ENCODE data around the gene GNAZ.

DNA sequence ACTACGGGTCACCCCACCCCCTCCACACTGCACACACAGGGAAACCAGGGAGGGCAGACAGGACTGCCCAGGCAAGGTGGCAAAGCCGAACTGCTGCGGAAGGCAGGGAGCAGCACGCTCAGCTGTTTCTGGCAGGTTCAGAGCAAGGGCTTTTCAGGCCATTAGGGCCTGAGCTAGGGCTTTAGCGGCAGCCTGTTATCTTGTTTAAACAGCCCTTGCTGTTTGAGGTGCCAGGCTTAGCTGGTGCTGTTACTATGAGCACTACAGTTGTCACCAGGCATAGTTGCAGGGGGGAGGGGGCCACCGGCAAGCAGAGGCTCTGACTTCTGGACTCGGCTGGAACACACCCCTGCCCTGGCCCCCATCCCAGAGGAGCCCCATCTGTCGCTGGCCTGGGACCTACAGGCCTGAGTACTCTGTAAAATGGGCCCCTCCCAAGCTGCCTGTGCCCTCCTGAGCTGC lies 36.6 kb downstream of the GNAZ start:
- TF ChIP-seq, protein P1, sequence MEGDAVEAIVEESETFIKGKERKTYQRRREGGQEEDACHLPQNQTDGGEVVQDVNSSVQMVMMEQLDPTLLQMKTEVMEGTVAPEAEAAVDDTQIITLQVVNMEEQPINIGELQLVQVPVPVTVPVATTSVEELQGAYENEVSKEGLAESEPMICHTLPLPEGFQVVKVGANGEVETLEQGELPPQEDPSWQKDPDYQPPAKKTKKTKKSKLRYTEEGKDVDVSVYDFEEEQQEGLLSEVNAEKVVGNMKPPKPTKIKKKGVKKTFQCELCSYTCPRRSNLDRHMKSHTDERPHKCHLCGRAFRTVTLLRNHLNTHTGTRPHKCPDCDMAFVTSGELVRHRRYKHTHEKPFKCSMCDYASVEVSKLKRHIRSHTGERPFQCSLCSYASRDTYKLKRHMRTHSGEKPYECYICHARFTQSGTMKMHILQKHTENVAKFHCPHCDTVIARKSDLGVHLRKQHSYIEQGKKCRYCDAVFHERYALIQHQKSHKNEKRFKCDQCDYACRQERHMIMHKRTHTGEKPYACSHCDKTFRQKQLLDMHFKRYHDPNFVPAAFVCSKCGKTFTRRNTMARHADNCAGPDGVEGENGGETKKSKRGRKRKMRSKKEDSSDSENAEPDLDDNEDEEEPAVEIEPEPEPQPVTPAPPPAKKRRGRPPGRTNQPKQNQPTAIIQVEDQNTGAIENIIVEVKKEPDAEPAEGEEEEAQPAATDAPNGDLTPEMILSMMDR (IDR thresholded peaks at IDR 0.05): no peak
- no peak for TF ChIP-seq POLR2A (IDR thresholded peaks at IDR 0.05)
